Measurements from ENCODE around the gene CWC22.

- TF ChIP-seq, protein P1, sequence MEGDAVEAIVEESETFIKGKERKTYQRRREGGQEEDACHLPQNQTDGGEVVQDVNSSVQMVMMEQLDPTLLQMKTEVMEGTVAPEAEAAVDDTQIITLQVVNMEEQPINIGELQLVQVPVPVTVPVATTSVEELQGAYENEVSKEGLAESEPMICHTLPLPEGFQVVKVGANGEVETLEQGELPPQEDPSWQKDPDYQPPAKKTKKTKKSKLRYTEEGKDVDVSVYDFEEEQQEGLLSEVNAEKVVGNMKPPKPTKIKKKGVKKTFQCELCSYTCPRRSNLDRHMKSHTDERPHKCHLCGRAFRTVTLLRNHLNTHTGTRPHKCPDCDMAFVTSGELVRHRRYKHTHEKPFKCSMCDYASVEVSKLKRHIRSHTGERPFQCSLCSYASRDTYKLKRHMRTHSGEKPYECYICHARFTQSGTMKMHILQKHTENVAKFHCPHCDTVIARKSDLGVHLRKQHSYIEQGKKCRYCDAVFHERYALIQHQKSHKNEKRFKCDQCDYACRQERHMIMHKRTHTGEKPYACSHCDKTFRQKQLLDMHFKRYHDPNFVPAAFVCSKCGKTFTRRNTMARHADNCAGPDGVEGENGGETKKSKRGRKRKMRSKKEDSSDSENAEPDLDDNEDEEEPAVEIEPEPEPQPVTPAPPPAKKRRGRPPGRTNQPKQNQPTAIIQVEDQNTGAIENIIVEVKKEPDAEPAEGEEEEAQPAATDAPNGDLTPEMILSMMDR (IDR thresholded peaks at IDR 0.05; ENCODE audit: low read depth, low read length): no peak
- no peak for TF ChIP-seq EZH2phosphoT487 (IDR thresholded peaks at IDR 0.05; ENCODE audit: low read depth)
Observed at GRCh38 chr2:180002198-180002770, 4.8 kb downstream of the CWC22 start.

Measured in OCI-LY3 (cell line).